Left lung (tissue), 8 donors: Measurements from ENCODE around the gene TRAF1. TPM values are rescaled to one million over a fixed set of nuclear protein-coding genes. Genes with fewer than 3 reads are reported as not detected.

Experiments
- polyA plus RNA-seq, 6 donors: library from polyadenylated mRNA; unstranded; fragments of 120-200 nt; gene quantifications; one replicate each; pipeline ENCODE4 v1.2.1, GENCODE V29; 2013; ENCODE audit not compliant: insufficient read length in 6 of 6
- total RNA-seq, 2 donors: library from RNA; stranded (reverse); fragmentation: NEBNext Ultra II Directional; extraction: Animal tissue kit (Norgen Biotek cat#: 25700); gene quantifications; one replicate each; pipeline ENCODE4 v1.2.1, GENCODE V29; 2021
- donor health status: DM: no; HTN: yes; CAD: no.
- donor health status: DM: no; HTN: no; CAD: no.

TRAF1 gene
- total and polyA plus RNA-seq, 8 donors = 4.4 to 10.8 (median 8.5) TPM

Other genes starting within 250 kb of the TRAF1 start
- 100 to 1,000 TPM in 1 of 2 donors, 10 to 100 TPM in 1; 75.1 to 103 TPM for gene MEGF9, start 212.3 kb downstream of the TRAF1 start, total RNA-seq
- 10 to 100 TPM; 13.8 to 16.8 (median 14.6) TPM for gene MEGF9, start 212.3 kb downstream of the TRAF1 start, polyA plus RNA-seq
- gene FBXW2, start 133.4 kb downstream of the TRAF1 start, total RNA-seq = 10 to 100 TPM; 93.0 to 93.4 TPM
- 10 to 100 TPM; 47.9 to 53.1 (median 50.1) TPM for gene FBXW2, start 133.4 kb downstream of the TRAF1 start, polyA plus RNA-seq
- 10 to 100 TPM; 47.3 to 52.1 TPM for gene PSMD5, start 83.9 kb downstream of the TRAF1 start, total RNA-seq
- gene PSMD5, start 83.9 kb downstream of the TRAF1 start, polyA plus RNA-seq = 10 to 100 TPM; 34.0 to 46.4 (median 42.2) TPM
- 10 to 100 TPM; 37.0 to 40.2 TPM for gene PHF19, start 49.6 kb downstream of the TRAF1 start, total RNA-seq
- 10 to 100 TPM; 43.4 to 55.0 (median 47.5) TPM for gene PHF19, start 49.6 kb downstream of the TRAF1 start, polyA plus RNA-seq
- gene C5, start 123.5 kb upstream of the TRAF1 start, total RNA-seq = 10 to 100 TPM; 12.3 to 32.2 TPM
- 10 to 100 TPM; 61.5 to 91.6 (median 80.5) TPM for gene C5, start 123.5 kb upstream of the TRAF1 start, polyA plus RNA-seq
- gene CNTRL, start 148.2 kb upstream of the TRAF1 start, total RNA-seq = 10 to 100 TPM; 13.6 to 18.5 TPM
- 10 to 100 TPM; 44.5 to 67.6 (median 56.7) TPM for gene CNTRL, start 148.2 kb upstream of the TRAF1 start, polyA plus RNA-seq